Activated naive CD4-positive, alpha-beta T cell treated with Interleukin-2 at 50 U/mL for 16 hours (primary cell): ENCODE data around the gene TM4SF1.
"Not testable (repeated sequence)": the region's sequence is repeated elsewhere in the genome, so short reads cannot be mapped to it uniquely, and the experiment has no call there.

Experiments used
- DNase-seq: peaks from one replicate; pipeline ENCODE4 v3.0.0-alpha.2; 2020

The TM4SF1 gene

DNA sequence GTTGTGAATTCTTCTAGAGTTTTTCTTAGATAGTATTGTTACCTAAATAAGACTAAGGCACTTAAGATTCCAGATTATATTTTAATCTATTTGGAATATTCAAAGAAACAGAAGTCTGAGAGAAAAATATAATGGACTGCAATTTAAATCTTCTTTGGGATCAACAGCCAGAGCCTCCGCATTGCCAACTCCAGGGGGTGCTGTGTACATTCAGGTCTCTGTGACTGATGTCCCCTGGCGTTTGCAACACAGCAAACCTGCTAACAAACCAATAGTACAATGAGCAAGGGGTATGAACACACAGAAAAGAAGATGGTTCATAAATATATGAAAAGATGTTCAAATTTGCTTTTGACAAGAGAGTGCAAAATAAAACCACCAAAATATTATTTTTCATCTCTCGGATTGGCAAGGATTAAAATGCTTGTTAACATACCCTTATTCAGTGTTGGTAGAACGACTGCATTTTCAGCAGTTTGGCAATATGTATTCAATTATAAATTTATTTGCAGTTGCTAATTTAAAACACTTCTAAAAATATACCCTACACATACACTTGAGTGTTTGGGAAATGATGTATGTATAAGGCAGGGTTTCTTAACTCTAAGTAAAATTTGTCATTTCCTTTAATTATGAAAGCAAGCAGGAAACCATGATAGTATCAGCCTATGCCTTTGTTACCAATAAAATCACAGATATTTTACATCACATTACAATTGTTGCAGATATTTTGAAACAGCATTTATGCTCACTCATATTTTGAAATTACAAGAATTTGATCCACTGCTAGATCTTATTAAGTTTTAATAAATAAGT lies 16.1 kb upstream of the TM4SF1 start:
- DNase-seq: peak; percentile 7

DNA sequence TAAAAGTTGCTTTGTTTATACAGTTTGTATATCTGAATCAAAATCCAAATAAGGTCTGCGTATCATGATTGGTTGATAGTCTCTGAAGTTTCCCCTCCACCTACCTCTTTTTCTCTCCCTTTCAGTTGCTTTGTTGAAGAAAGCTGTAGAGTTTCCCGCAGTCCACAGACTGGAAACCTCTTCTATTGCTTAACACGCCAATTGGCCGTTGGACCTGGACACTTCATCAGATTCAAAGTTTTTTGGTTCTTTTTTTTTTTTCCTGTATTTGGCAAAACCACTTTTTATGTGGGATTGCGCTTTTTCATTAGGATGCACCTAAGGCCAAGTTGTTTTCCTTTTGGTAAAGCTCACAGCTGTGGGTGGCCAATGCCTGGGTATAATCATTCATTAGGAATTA lies 14.5 kb upstream of the TM4SF1 start:
- no peak for DNase-seq

DNA sequence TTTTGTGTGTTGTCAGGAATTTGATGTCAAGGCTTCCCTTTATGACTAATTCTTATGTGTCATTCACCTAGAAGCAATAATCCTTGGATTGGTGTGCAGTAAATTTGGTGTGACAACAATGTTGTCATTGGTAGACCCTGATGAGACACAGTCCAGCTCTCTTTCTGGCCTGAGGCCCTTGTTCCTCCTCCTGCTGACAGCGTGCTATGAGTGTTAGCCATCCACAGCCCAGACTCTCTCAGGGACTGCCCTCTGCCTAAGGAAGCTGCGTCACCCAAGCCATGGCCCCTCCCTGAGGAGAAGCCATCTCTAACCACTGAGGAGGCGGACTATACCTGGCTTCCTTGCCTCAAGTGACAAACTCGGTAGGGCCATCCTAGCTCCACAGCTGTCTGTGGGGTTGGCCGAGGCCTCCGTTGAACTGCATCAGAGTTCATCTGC lies 13.3 kb upstream of the TM4SF1 start:
- no peak for DNase-seq

DNA sequence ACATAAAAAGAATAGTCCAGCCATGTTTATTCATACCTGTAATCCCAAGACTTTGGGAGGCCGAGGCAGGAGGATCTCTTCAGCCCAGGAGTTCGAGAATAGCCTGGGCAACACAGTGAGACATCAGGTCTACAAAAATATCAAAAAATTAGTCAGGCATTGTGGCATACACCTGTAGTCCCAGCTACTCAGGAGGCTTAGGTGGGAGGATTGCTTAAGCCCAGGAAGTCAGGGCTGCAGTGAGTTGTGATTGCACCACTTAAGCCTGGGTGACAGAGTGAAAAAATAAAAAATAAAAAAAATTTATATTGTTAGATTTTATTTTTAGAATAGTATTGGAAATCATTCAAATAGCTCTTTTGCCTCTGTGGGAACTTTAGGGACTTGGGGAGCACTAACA lies 12.8 kb upstream of the TM4SF1 start:
- no peak for DNase-seq

DNA sequence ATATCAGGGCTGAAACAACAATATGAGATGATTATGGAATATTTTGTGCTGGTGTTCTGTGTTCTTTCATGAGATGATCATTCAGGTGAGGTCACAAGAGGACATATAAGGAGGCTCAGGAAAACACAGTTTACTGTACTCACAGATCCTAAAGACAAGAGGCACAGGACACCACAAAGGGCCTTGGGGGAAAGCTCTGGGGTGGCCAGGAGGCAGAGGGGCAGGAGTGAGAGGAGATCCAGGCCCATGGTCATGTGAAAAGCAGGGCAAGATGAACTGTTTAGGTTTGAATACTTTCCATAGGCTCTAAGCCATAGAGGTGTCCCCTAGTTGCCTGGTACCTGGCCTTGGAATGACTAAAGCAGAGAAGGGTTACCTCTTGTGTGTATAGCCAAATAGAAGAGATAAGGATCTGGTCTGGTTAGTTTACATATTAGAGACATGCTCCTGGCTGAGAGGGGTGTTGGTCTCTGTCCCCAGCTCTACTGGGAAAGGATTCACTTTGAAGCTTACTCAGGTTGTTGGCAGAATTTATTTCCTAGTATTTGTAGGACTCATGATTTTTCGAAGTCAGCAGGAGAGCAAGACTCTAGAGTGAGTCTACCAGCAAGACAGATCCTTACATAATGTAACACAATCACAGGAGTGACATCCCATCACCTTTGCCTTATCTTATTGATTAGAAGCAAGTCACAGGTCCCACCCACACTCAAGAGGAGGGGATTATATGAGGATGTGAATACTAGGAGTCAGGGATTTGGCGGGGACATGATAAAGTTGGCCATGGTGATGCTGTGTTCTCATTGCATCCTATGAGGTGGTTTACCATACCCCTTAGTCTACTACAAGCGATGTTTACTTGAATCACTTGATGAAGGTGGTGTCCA lies 11.3 kb upstream of the TM4SF1 start:
- DNase-seq: no peak

DNA sequence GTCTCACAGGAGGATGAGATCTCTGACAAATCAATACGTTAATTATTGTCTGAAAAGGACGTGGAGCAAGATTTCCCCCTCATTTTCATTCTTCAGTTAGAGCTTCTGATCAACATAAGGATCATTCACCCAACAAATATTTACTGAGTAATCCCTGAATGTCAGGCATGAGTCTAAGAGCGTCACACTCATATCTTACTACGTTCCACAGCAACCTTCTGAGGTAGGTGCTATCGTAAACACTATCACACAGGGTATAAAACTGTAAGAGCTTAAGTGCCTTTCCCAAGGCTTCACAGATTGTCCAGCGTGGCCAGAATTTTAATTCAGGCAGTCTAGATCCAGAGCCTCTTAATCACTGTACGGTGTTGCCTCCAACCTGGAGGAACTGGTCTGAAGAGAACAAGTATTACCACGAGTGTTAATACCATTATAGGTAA lies 10.6 kb upstream of the TM4SF1 start:
- DNase-seq: no peak

DNA sequence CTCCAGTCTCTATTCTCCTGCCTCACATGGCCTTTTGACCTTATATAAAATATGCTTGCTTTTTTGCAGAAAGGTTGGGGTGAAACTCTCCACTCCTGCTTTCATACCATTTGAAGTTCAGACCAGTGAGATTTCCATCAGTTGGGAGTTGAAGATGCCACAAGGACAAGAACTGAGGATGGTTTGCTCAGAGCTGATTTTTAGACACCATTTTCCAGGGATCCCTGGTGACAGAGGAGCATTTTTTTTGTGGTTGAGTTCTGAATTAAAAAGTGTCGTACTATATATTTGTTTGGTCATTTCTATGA lies 8.8 kb upstream of the TM4SF1 start:
- DNase-seq: no peak

DNA sequence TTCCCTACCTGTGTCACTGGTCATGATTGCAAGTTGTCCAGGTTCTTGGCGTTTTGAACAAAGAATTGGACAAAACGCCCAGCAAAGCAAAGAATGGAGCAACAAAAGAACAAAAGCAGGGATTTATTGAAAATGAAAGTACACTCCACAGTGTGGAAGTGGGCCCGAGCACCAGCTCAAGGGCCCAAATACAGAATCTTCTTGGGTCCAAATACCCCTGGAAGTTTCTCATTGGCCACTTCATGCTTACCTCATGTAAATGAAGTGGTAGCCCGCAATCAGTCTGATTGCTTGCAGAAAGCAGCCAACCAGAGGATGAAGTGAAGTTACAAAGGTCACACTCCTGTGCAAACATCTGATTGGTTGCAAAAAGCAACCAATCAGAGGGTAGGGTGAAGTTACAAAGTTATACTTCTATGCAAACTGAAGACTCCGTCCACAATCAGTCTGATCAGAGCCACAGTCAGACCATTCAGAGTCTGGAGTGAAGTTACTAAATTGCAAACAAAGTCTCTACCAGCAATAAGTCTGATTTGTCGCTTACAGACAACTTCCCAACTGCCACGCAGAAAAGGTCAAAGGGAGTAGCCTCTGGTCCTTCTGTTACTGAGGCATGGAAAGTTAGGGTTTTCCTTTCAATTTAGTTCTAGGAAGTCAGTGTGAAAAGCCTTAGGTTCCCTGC lies 8.3 kb upstream of the TM4SF1 start:
- no peak for DNase-seq

DNA sequence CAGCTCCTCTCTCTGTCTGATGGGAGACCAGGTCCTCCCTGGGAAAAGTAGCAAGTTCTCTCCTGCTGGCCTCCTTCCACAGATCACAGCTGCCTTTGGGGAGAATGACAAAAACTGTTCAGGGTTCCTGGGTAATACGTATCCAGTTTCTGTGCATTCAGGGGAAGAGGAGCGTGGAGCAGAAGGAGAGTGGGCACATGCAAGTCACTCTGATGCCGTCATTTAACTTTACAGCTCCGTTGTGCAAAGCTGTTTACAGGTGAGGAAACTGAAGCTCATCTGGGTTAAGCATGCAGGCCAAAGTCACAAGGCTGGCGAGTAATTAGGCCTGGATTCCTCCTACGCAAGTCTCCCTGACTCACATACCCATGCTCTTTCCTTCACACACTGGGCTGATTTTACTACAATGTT lies 7.5 kb upstream of the TM4SF1 start:
- DNase-seq: no peak

DNA sequence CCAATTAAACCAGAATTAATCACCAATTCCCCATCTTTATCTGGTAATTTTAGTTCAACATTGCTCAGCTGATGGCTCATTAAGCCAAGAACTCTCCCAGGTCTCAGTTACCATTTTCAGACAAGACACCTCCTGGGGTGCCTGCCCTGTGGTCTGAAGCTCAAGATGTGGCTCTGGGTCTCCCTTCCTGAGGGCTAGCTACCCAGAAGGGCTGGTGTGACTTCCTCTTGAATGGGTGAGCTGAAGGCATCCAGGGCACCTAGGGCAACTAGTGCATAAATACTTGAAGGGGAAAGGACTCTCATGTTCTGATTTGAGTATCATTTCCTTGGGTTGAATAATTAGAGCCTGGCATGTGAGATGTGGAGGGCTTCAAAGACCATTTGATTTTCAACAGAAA lies 6.7 kb upstream of the TM4SF1 start:
- DNase-seq: no peak

DNA sequence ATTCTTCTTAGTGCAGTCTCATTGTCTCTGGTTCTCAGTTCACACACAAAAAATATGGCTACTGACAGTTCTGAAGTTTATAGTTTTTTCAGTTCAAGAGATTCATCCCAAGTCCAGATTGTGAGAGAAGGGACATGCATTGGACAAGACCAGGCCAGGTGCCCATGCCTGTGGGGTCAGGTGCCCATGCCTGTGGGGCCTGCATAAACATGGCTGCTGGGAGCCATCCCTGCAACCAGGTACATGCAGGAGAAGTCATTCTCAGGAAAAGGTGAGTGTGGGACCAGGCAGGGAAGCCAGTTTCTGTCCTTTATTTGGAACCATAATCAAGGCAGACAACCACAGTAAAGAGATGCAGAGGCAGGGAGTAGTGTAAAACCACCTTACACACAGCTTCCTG lies 6.3 kb upstream of the TM4SF1 start:
- DNase-seq: no peak

DNA sequence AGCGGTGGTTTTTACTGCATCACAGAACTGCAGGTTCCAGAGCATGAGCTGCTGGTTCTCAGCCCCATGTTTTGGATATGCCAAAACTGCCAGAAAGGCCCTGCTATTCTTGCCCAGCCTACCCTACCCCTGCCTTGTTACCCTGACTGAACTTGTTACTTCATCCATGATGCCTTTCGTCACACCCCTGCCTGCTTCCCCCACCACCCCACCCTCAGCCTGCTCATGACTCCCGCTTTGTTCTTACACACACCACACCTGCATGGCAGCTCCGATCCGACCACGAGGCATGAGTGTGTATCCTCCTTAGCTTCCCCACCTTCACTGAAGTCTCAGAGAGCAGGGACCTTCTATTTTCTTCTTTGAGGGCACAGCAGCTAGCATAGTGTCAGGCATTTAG lies 5.1 kb upstream of the TM4SF1 start:
- DNase-seq: no peak

DNA sequence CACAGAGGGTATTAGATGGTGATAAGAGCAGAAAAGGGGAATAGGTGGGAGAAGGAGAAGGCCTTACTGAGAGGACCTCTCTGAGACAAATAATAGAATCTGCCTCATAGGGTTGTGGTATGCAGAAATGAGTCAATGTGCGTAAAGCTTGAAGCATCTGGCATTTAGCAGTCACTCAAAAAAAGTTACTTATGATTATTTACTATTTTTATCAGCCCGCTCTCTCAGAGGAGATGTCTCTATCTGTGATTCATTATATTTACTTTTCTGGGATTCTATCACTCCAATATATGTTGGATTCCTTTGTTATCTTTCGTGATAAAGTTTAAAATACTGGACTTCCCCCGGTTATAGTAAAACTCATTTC lies 4.6 kb upstream of the TM4SF1 start:
- DNase-seq: no peak

DNA sequence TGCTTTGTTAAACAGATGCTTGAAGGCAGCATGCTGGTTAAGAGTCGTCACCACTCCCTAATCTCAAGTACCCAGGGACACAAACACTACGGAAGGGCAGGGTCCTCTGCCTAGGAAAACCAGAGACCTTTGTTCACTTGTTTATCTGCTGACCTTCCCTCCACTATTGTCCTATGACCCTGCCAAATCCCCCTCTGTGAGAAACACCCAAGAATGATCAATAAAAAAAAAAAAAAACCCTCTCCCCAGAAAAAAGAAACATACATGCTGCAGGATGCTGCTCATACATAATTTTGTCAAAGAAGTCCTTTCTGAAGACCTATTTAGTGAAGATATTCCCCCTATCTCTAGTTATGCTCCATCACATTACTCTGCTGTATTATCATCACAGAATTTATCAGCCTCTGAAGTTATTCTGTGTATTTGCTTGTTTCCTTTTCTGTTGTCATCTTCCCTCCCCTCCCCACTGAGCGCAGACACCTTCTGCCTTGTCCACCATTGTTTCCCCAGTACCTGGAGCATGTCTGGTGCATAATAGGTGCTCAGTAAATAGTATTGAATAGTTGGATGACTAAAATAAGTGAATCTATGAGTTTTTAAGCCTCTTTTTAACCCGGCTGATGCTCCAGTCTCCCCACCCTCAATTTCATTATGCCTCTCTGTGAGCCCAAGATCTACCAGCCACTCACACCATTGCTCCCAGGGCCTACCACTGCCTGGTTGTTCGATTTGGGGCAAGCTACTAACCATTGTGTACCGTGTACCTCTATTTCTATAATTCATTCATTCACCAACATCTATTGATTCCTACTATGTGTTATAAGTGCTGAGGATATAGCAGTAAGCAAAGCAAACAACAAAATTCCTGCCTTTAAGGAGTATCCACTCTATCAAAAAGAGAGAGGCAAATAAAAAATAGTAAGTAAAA lies 4.0 kb upstream of the TM4SF1 start:
- DNase-seq: no peak

DNA sequence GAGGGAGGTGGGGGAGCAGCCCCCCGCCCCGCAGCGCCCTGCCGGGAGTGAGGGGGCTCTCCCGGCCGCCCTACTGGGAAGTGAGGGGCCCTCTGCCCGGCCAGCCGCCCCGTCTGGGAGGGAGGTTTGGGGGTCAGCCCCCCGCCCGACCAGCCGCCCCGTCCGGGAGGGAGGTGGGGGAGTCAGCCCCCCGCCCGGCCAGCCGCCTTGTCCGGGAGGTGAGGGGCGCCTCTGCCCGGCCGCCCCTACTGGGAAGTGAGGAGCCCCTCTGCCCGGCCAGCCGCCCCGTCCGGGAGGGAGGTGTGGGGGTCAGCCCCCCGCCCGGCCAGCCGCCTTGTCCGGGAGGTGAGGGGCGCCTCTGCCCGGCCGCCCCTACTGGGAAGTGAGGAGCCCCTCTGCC lies 2.8 kb upstream of the TM4SF1 start:
- not testable (repeated sequence) for DNase-seq

DNA sequence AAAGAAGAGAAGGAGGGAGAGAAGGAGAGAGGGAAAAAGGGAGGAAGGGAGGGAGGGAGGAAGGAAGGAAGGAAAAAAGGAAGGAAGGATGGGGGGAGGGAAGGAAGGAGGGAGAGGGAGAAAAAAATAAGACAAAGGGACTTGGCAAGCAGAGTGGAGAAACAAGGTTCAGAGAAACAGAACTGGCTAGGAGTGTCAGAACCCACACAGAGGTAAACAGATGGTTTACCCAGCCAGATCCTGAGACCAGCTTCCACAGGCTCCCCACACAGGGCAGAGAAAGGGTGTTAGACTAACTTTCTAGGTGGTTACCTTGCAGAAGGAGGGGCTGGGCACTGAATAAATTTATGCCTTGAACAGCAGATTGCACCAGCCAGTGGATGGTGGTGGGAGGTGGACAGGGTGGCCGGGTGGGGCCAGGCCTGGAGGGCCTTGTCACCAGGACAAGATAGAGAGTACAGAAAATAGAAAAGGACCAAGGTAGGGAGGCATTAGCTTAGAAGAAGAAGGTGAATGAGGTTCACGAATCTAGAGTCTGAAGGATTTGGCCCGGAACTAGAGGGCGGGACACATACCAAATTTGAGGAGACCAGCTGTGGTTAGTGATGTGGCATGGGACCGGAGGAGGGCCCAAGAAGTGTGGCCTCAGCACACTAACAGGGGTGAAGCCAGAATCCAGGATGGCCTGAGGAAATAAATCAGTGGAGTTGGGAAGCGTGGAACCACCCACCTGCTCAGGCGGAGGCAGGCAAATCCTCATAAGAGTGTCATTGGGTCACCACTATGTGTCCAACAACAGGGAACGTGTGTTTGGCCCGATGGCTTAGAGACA lies 1.2 kb upstream of the TM4SF1 start:
- no peak for DNase-seq

DNA sequence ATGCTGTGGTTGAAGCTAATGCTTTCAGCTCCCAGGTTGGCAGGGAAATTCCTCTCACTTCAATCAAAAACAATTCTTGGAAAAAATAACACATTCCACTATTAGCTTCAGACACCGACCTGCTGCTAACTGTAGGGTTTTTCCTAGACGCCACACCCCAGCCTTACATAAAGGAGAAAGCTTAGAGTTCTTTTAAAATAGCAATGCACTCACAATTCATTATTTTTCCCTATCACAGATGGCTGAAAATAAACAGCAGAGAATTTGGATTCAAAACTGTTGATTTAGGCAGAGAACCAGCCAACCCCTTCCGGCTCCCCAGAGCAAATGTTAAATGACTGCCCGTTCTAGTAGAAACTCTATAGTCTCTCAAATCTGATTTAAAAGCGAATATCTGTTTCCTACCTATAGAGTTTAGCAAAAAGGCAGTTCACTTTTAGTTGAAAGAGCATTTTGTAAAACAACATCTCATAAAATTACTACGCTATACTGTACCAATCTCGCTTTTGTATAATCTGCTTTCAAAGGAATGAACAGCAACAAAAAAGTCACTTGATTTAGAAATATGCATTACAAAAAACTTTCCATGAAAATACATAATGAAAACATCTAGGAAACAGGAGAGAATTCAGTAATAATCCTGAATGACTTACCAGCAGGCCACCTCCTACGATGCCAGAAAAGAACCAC lies 586 bp downstream of the TM4SF1 start:
- DNase-seq: no peak

DNA sequence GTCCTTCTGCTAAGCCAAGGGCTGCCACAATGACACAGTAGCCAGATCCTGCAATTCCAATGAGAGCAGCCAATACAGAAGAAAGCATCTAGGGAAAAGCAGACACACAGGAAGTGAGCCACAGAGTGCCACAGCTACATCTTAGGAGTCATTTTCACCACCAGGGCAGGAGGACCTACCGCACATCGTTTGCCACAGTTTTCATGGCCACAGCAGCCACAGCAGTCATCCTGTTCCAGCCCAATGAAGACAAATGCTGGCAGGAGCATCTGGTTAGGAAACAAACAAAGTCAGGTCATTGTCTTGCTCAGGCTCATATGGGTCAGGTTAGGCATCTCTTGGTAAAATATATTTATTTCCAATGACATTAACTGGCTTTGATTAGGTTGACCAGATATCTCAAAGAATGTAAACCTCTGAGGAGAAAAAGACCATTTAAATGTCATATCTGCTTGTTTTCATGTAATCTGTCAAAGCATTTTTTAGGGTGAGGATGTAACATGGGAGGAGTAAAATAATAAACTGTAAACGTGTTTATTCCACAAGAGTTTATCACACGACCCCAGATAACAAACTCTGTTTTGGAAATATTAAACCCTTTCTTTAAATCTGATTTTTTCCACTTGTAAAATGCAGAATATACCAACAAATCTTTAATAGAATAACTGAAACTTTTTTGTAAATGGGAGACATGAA lies 1.8 kb downstream of the TM4SF1 start:
- DNase-seq: no peak

DNA sequence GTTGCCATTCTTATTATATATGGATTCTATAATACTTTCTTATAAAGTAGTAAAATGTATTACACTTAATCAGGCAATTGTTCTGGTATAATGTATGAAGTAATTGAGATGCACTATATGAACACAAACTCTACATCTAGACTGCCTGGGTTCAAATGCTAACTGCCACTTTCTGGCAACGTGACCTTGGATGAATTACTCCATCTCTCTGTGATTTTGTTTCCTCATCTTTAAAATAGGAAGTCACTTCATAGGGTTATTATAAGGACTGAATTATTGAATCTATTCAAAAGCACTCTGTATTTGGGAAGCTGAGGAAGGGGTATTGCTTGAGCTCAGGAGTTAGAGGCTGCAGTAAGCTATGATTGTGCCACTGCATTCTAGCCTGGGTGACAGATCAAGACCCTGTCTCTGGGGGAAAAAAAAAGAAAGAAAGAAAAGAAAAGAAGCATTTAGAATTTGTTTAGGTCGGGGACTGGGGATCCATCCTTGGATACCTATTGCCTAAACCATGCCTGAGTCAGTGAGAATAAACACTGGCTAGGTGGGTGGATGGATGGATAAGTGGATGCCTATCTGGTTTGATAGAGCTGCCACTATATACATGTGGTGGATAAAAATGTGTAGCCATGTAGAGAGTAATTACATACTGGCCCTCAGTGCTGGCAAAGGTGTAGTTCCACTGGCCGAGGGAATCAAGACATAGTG lies 2.5 kb downstream of the TM4SF1 start:
- DNase-seq: no peak

DNA sequence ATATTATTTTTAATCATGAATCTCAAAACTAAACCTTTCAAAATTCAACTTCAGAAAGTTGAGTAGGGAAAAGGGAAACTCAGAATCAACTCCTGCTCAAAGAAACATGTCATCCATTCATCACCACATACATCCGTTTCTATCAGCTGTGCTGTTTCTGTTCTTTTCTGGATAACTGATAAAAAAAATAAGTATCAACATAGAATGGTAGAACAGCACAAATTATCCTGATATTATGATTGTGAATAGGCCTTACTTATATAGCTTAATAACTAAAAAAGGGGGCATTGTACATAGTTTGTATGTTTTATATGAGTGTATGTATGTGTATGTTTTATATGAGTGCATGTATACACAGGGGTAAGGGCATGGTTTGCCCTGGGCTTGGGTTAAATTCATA lies 3.1 kb downstream of the TM4SF1 start:
- DNase-seq: no peak
